Measurements from ENCODE around the gene LRRC8B. TPM values are rescaled to one million over a fixed set of nuclear protein-coding genes. Genes with fewer than 3 reads are reported as not detected.

Gene LRRC8B
- total and polyA plus RNA-seq, 9 of the 15 experiments (the other 6 are each of a cell fraction or from before 2014, with no cell fraction given), result 4.3 to 43.7 (median 14.4) TPM

GRCh38 chr1:89633248-89633799 lies 108.7 kb downstream of the LRRC8B start (continued):
- peak; percentile 69; the same call in 1 of the 2 replicates for TF ChIP-seq RERE (CRISPR knock-in tag; IDR thresholded peaks at IDR 0.05; ENCODE audit: borderline replicate concordance)
- no peak for TF ChIP-seq ZNF253 (CRISPR knock-in tag; conservative IDR thresholded peaks at IDR 0.05)
- TF ChIP-seq VEZF1 (CRISPR knock-in tag; IDR thresholded peaks at IDR 0.05), result peak; percentile 72
- TF ChIP-seq SP2 (IDR thresholded peaks at IDR 0.05; ENCODE audit: extremely low read depth, low read depth, low read length, poor library complexity, severe bottlenecking), result no peak
- peak in 1 of 2 experiments; percentile 44 for TF ChIP-seq MAZ (CRISPR knock-in tag; conservative IDR thresholded peaks at IDR 0.05 in 1 of 2, IDR thresholded peaks at IDR 0.05 in 1 of 2)
